IgD-negative memory B cell (primary cell): ENCODE data around the gene IRX6. TPM values are rescaled to one million over a fixed set of nuclear protein-coding genes. Genes with fewer than 3 reads are reported as not detected.
A peak's percentile ranks its signal among the peaks of the same experiment; 100 is the strongest.

Experiments used
- H3K27ac Mint-ChIP-seq, 3 donors: one replicate each; pipeline ENCODE4 v1.8.0; 2020 to 2022; ENCODE audit warnings: mild to moderate bottlenecking in 3 of 3, mixed read lengths in 3 of 3, moderate library complexity in 1 of 3
- H3K27me3 Mint-ChIP-seq: one replicate; pipeline ENCODE4 v1.8.0; 2021; ENCODE audit warnings: mixed read lengths
- H3K36me3 Mint-ChIP-seq: one replicate; pipeline ENCODE4 v1.8.0; 2020; ENCODE audit warnings: mild to moderate bottlenecking, mixed read lengths
- H3K4me1 Mint-ChIP-seq, 3 donors: one replicate each; pipeline ENCODE4 v1.8.0; 2020 to 2022; ENCODE audit warnings: mixed read lengths in 3 of 3, mild to moderate bottlenecking in 1 of 3
- H3K4me3 Mint-ChIP-seq, 4 donors: one replicate each; pipeline ENCODE4 v1.8.0; 2020 to 2022; ENCODE audit warnings: mild to moderate bottlenecking in 4 of 4, mixed read lengths in 4 of 4, moderate library complexity in 3 of 4
- H3K9me3 Mint-ChIP-seq, 3 donors: one replicate each; pipeline ENCODE4 v1.8.0; 2020 to 2021; ENCODE audit warnings: mixed read lengths in 3 of 3, mild to moderate bottlenecking in 1 of 3
- polyA plus RNA-seq: library from polyadenylated mRNA; unstranded; fragments of 300-500 nt; fragmentation: Illumina TruSeq; gene quantifications from one replicate; pipeline ENCODE4 v1.2.3, GENCODE V29; 2021

The IRX6 gene
- polyA plus RNA-seq, 1 donor from 2014 or later = not detected

DNA sequence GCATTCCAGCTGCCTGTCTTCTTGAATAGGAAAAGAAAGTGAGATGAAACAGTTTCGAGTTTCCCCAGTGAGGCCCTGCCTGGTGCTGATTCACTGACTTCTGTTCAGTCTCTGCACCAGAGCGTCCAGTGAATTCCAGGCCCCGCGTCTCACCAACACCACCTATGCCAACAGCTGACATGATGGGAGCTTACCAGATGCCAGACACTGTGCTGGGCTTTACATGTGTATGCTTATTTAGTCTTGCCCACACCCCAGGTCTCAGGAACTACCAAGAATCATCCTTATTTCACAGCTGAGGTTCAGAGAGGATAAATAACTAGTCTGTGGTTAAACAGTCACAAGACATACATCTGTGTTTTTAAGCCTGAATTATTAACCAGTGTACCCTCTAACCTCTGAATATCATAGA lies 29.1 kb upstream of the IRX6 start:
- Mint-ChIP-seq H3K27me3 (peaks cover 1% of the 10 kb centered on the region), H3K9me3 (peaks cover 0 to 4% (median 2%) of the 10 kb centered on the region in 3 donors), H3K36me3 (no peaks in the 10 kb centered on the region), H3K27ac (no peak overlapping the region), H3K4me1 (peaks cover 0 to 2% (median 0%) of the 10 kb centered on the region in 3 donors), H3K4me3 (no peak overlapping the region)

DNA sequence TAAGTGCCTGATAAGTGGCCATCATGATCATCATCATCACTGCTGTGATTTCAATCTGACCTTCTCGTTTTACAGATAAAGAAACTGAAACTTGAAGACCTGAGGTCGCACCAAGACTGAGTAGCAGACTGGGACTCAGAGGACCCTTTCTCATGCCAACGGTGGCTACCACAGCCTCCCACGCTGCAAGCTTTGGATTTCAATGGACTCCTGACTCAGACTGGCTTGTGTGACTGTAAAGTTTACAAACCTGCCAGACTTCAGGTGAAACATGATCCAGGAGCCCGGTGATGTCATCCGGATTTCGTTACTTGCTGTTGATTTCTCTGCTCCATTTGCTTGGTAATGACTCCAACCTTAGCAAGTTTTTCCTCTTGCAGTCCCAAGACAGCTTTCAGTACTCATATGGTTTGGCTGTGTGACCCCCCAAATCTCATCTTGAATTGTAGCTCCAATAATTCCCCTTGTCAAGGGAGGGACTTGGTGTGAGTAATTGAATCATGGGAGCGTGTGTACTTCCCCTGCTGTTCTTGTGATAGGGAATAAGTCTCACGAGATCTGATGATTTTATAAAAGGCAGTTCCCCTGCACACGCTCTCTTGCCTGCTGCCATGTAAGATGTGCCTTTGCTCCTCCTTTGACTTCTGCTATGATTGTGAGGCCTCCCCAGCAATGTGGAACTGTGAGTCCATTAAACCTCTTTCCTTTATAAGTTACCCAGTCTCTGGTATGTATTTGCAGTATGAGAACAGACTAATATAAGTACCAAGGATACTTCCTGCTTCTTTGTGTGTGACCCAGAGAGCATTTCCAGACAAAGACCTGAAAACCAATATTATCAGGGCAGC lies 26.7 kb upstream of the IRX6 start:
- Mint-ChIP-seq H3K27me3 (peaks cover 2% of the 10 kb centered on the region), H3K4me3 (peak overlapping the region in 1 of 4 donors; percentile 23), H3K36me3 (no peaks in the 10 kb centered on the region), H3K9me3 (peaks cover 0 to 4% (median 2%) of the 10 kb centered on the region in 3 donors), H3K4me1 (peaks cover 0 to 2% (median 0%) of the 10 kb centered on the region in 3 donors), H3K27ac (no peak overlapping the region)

DNA sequence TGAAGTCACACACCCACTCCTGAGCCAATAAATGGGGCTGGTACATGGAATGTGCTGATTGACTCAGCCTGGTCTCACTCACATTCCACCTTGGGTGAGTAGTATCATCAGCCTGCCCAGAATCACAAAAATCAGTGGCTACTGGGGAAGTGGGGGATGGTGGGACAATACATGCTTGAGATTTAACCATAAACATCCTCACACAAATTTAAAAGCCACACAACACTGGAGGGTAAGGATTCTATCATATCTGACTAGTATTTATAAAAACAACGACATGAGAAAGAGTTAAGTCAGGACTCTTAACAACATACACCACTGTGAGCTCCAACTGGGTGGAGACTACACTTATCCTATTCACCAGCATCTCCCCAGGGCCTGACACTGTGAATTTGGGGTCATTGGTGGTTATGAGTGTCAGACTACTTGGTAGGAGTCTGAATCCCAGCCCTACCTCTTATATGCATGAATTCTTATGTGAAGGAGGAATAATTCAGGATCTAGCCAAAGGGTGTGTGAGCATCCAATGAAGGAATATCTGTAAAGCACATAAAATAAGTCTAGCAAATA lies 26.0 kb upstream of the IRX6 start:
- Mint-ChIP-seq H3K27ac (no peak overlapping the region), H3K9me3 (peaks cover 0 to 4% (median 2%) of the 10 kb centered on the region in 3 donors), H3K4me1 (no peaks in the 10 kb centered on the region), H3K27me3 (peaks cover 5% of the 10 kb centered on the region), H3K4me3 (no peak overlapping the region), H3K36me3 (no peaks in the 10 kb centered on the region)

DNA sequence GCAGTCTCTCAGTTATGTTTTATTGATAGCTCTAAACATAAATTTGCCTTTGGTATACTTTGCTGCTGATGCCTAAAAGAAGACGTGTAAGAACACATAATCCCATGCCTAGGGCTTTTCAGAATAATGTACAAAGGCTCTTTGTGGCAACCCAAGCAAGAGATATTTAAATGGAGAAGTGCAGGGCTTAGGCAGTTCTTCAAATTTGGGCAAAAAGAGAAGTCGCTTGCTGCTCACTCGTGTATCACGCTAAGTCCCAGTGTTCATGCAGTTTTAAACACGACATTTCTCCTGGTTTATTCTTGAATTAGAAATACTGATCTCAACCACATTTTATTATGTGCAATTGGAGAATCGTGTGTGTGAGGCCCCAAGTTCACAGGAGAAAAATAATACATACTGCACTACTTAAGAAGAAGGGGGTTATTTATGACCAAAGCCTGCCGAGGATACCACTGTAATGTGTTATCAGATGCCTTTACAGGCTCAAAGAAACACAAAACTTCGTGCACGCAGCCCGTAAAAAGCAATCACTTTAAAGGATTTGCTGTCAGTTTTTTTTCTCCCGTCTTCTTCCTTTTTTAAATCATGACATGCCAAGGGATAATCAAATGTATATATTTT lies 22.5 kb upstream of the IRX6 start:
- H3K9me3 Mint-ChIP-seq = peaks cover 0 to 4% (median 0%) of the 10 kb centered on the region in 3 donors
- H3K4me3 Mint-ChIP-seq = no peak overlapping the region
- H3K27me3 Mint-ChIP-seq = peaks cover 6% of the 10 kb centered on the region
- H3K4me1 Mint-ChIP-seq = no peaks in the 10 kb centered on the region
- H3K27ac Mint-ChIP-seq = no peak overlapping the region
- H3K36me3 Mint-ChIP-seq = no peaks in the 10 kb centered on the region

DNA sequence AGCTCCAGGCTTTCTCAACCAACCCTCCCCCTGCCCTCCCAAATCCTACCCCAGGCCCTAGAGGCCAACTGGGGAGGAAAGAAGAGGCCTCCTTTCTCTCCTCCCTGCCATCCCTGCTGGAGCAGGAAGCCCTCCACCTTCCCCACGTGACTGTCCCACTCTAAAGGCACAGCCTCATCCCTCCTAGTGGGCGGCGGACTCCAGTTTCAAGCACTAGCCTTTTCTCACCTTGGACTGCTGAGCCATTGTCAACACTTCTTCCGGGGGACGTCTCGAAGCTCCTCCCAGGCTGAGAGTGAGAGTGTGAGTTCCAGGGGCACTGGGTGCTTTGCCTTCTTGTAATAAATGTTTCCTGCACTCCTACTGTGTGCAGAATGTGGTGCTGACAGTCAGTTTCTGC lies 21.4 kb upstream of the IRX6 start:
- H3K27me3 Mint-ChIP-seq = peaks cover 6% of the 10 kb centered on the region
- no peak overlapping the region for H3K4me3 Mint-ChIP-seq
- H3K4me1 Mint-ChIP-seq = no peaks in the 10 kb centered on the region
- no peak overlapping the region for H3K27ac Mint-ChIP-seq
- H3K9me3 Mint-ChIP-seq = peaks cover 0 to 1% (median 0%) of the 10 kb centered on the region in 3 donors
- H3K36me3 Mint-ChIP-seq = no peaks in the 10 kb centered on the region

DNA sequence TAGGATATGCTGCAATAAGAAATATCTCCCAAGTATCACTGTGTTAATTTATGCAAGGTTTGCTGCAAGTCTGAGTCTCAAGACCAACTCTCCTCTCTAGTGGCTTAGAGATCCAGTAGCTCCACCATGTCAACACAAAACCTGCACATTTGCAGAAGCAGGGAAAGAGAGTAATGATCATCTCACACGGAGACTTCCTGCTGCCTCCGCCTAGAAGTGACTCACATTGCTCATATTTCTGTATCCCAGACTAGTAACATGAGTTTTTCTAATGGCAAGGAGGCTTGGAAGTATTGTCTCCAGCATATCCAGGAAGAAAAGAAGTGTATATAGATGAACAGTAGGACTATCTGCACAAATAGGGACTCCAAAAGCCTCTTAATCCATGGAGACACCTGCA lies 15.0 kb upstream of the IRX6 start:
- H3K27ac Mint-ChIP-seq = no peak overlapping the region
- peaks cover 0 to 9% (median 1%) of the 10 kb centered on the region in 3 donors for H3K9me3 Mint-ChIP-seq
- H3K36me3 Mint-ChIP-seq = no peaks in the 10 kb centered on the region
- H3K27me3 Mint-ChIP-seq = peaks cover 2% of the 10 kb centered on the region
- no peaks in the 10 kb centered on the region for H3K4me1 Mint-ChIP-seq
- H3K4me3 Mint-ChIP-seq = no peak overlapping the region

DNA sequence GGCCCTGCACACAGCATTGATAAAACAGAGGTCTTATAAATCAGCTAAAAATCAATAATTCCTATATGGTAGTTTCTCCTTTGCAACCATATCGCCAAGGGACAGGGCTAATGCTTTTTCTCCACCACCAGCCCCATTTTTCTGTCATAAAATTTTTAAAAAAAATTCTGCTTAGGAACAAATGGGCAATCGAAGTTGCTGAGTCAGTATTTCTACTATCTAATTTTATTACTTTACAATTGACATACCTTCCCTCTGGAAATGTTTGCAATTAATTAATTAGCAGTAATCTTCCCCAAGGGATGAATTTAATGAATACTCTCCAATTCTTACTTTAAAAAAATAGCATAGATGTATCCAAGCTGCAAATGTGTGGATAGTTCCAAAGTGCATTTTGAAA lies 1.7 kb upstream of the IRX6 start:
- H3K27ac Mint-ChIP-seq = no peak overlapping the region
- H3K9me3 Mint-ChIP-seq = no peaks in the 10 kb centered on the region
- no peaks in the 10 kb centered on the region for H3K36me3 Mint-ChIP-seq
- peaks cover 2 to 4% (median 3%) of the 10 kb centered on the region in 3 donors for H3K4me1 Mint-ChIP-seq
- H3K27me3 Mint-ChIP-seq = peaks cover 15% of the 10 kb centered on the region
- H3K4me3 Mint-ChIP-seq = no peak overlapping the region

DNA sequence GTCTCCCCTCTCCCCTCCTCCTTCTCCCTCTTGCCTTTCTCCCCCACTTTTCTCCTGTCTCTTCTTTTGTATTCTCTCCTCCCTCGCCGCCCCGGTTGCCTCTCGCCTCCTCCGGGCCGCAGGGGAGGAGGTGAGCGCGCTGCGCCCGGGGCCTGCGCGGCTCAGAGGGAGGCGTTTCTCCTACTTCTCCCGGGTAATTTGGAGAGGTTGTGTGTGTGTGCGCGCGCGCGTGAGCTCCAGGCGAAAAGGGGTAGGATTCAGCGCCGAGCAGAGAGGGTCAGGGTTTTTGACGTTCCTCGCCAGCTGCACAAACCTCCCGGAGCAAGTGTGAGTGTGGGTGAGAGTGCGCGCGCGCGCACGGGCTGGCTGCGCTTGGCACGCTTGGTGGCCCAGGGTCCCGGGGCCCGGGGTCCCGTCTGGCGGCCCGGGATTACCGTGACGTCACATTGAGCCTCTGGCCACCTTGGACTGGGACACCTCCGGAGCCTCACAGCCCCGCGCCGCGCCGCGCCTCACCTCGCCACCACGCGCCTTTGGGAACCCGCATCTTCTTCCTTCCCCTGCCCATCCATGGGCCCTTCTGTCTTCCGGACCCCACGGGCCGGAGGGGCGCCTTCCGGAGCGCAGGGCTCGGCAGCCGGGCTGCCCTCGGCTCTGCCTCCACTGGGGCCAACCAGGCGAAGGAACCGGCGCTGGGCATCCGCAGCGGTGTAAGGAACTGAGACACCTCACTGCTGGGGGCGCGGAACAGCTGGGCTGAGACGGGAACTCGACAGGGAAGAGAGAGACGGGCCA lies 479 bp downstream of the IRX6 start:
- Mint-ChIP-seq H3K27ac (no peak overlapping the region), H3K4me3 (peak overlapping the region in 1 of 4 donors; percentile 73), H3K4me1 (peaks cover 2 to 4% (median 4%) of the 10 kb centered on the region in 3 donors), H3K27me3 (peaks cover 26% of the 10 kb centered on the region), H3K36me3 (no peaks in the 10 kb centered on the region), H3K9me3 (no peaks in the 10 kb centered on the region)

DNA sequence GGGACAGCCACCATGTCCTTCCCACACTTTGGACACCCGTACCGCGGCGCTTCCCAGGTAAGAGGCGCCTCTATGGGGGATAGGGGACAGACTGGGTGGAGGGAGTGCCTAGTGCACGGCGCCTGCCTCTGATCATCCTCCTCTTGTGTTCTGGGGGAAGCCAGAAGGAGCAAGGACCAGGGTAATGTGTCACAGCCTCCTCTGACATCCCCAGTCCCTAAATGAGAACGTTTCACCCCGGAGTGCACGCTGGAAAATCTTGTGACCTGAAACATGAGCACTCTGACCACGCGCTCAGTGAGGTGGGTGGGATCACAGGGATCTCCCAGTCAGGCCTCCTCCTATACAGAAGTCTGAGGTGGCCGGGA lies 1.1 kb downstream of the IRX6 start:
- Mint-ChIP-seq H3K36me3 (no peaks in the 10 kb centered on the region), H3K4me1 (peaks cover 2 to 4% (median 4%) of the 10 kb centered on the region in 3 donors), H3K27me3 (peaks cover 31% of the 10 kb centered on the region), H3K4me3 (no peak overlapping the region), H3K9me3 (no peaks in the 10 kb centered on the region), H3K27ac (no peak overlapping the region)

DNA sequence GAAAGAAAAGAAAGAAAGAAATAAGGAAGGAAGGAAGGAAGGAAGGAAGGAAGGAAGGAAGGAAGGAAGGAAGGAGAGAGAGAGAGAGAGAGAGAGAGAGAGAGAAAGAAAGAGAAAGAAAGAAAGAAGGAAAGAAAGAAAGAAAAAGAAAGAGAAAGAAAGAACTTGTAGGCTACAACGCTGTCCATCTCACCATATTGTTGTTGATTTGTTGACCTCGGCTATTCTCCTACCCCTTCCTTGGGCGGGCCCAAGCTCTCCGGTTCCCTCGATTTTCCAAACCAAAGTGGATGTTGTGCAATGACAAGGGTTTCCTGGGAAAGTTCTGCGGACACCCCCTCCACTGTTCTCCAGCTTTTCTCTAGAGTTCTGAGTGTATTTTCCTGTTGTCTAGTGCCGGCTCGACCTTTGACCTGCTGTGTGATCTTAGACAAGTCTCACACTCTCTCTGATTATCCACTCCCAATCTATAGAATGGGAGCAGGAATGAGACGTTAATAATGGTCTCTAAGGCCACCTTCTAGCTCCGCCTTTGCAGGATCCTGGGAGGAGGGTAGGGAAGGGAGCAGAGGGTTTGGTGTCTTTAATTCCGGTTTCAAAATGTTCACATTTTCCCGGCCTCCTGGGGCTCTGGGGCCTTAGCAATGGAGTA lies 1.6 kb downstream of the IRX6 start:
- no peak overlapping the region for H3K4me3 Mint-ChIP-seq
- peaks cover 2% of the 10 kb centered on the region for H3K36me3 Mint-ChIP-seq
- no peaks in the 10 kb centered on the region for H3K9me3 Mint-ChIP-seq
- peaks cover 4 to 6% (median 4%) of the 10 kb centered on the region in 3 donors for H3K4me1 Mint-ChIP-seq
- no peak overlapping the region for H3K27ac Mint-ChIP-seq
- peaks cover 36% of the 10 kb centered on the region for H3K27me3 Mint-ChIP-seq

DNA sequence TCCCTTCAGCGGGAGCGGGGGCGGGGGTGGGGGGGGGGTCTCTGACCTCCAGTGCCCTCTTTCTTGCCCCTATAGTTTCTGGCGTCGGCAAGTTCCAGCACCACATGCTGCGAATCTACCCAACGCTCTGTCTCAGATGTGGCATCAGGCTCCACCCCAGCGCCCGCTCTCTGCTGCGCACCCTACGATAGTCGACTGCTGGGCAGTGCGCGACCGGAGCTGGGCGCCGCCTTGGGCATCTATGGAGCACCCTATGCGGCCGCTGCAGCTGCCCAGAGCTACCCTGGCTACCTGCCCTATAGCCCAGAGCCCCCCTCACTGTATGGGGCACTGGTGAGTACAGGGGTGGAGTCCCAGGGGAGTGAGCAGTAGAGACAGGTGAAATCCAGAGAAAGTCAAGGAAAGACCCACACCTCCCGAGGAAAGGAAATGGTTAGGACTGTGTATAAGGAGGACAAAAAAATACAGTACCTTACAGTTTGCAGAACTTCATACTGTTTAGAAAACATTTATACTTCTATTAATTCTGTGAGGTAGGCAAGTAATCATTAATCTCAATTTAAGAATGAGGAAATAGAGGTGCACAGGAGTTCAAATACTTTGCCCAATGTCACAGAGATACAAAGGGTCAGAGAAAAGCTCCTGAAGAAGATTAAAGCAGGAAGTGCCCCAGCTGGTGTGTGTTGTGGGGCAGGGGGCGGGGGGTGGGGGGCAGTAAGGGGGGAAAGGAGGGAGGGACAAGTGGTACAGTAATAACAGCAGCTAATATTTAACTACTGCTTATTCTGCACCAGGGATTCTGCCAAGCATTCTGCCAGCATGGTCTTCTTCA lies 2.5 kb downstream of the IRX6 start:
- peaks cover 2% of the 10 kb centered on the region for H3K36me3 Mint-ChIP-seq
- H3K27me3 Mint-ChIP-seq = peaks cover 43% of the 10 kb centered on the region

DNA sequence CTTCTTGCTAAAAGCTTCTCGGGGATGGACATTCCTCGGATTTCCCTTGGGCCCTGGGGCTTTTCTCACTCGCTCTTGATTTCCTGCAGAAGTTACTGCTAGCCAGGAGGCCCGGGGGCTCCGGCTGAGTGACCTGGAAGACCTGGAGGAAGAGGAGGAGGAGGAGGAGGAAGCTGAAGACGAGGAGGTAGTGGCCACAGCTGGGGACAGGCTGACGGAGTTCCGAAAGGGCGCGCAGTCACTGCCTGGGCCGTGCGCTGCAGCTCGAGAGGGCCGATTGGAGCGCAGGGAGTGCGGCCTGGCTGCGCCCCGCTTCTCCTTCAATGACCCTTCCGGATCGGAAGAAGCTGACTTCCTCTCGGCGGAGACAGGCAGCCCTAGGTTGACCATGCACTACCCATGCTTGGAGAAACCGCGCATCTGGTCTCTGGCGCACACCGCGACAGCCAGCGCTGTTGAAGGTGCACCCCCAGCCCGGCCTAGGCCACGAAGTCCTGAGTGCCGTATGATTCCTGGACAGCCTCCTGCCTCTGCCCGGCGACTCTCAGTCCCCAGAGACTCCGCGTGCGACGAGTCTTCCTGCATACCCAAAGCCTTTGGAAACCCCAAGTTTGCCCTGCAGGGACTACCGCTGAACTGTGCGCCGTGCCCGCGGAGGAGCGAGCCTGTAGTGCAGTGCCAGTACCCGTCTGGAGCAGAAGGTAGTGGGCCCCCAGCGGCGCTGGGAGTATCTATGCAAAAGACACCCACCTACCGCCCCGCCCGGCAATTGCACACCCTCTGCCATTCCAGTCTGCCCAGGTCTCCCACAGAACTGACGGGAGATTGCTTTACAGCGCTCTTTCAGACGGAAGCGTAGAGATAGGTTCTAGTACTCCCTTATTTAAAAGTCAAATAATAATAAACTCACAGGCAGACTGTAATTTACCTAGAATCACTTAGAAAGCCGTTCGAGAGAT lies 4.9 kb downstream of the IRX6 start:
- H3K9me3 Mint-ChIP-seq = no peaks in the 10 kb centered on the region
- H3K4me1 Mint-ChIP-seq = peaks cover 6 to 14% (median 11%) of the 10 kb centered on the region in 3 donors
- H3K4me3 Mint-ChIP-seq = no peak overlapping the region
- peaks cover 2% of the 10 kb centered on the region for H3K36me3 Mint-ChIP-seq
- no peak overlapping the region for H3K27ac Mint-ChIP-seq
- H3K27me3 Mint-ChIP-seq = peaks cover 48% of the 10 kb centered on the region

More for the DNA sequence above, 2.5 kb downstream of the IRX6 start:
- H3K27ac Mint-ChIP-seq = no peak overlapping the region
- no peak overlapping the region for H3K4me3 Mint-ChIP-seq
- H3K9me3 Mint-ChIP-seq = no peaks in the 10 kb centered on the region
- peaks cover 4 to 7% (median 5%) of the 10 kb centered on the region in 3 donors for H3K4me1 Mint-ChIP-seq
